Heart left ventricle (tissue), 13 donors: ENCODE results near the gene NAXD.

ENCODE experiments used
- CTCF ChIP-seq, 12 donors: fragments of 200-600 bp; sonication (generic) in 4 of 12; IDR thresholded peaks; one replicate each; pipeline versions ENCODE4 v1.5.0 to v1.8.0; 2018 to 2022; ENCODE audit warnings: antibody characterized with exemption in 12 of 12, mild to moderate bottlenecking in 5 of 12
- POLR2A ChIP-seq, 2 donors: fragments of 450-650 bp; IDR thresholded peaks; one replicate each; pipeline ENCODE4 v1.6.1; 2017; ENCODE audit warnings: antibody characterized with exemption in 2 of 2, mild to moderate bottlenecking in 2 of 2, moderate library complexity in 2 of 2
- donor health status: ischemic (EF 13 %, LVEDD 7.1; RV severe dilation, severe dysfunction).
- donor health status: DM: no; HTN: yes; CAD: no.
- donor health status: DM: no; HTN: no; CAD: no.
- donor health status: ischemic (EF 25% LVEDD 6.9; RV normal size, moderate dysfunction).
- donor health status: ischemic (EF 25% LVEDD 5.7; RV mildly dilated, moderate dysfunction).
- donor health status: ischemic (EF 35%, LVEDD 5.7; RV mildly dilated, moderate dysfunction).
- donor health status: nonischemic (EF 11% LVEDD 7.7; RV severe dilation, severe dysfunction).
- donor health status: DM: yes; HTN: yes; CAD: no.
- donor health status: PGD.
- donor health status: ischemic (EF 29% LVEDD 5.4; RV normal size, mild dysfunction).
- donor health status: nonischemic (EF 23%, LVEDD 6.1; RV moderate dilation, normal function).

- TF ChIP-seq POLR2A (IDR thresholded peaks at IDR 0.05) (no peak), CTCF (IDR thresholded peaks at IDR 0.05) (no peak)
Measured at GRCh38 chr13:110624766-110625756, 9.7 kb downstream of the NAXD start.
